ENCODE measurements around the gene PTPRG.

The PTPRG gene

GRCh38 chr3:61964566-61964965 lies 403.2 kb downstream of the PTPRG start:
- no peak overlapping the region for H3K27ac ChIP-seq
- TF ChIP-seq ZFX (IDR thresholded peaks at IDR 0.05) (no peak), CTCF (conservative IDR thresholded peaks at IDR 0.05) (no peak)

GRCh38 chr3:61965770-61966131 lies 404.4 kb downstream of the PTPRG start:
- no peak for TF ChIP-seq CTCF (conservative IDR thresholded peaks at IDR 0.05)
- TF ChIP-seq ZFX (IDR thresholded peaks at IDR 0.05), result no peak
- no peak overlapping the region for H3K27ac ChIP-seq

GRCh38 chr3:61966200-61966599 lies 404.8 kb downstream of the PTPRG start:
- no peak for TF ChIP-seq CTCF (conservative IDR thresholded peaks at IDR 0.05)
- no peak for TF ChIP-seq ZFX (IDR thresholded peaks at IDR 0.05)
- no peak overlapping the region for H3K27ac ChIP-seq

GRCh38 chr3:61967019-61967418 lies 405.6 kb downstream of the PTPRG start:
- no peak for TF ChIP-seq ZFX (IDR thresholded peaks at IDR 0.05)
- no peak for TF ChIP-seq CTCF (conservative IDR thresholded peaks at IDR 0.05)

GRCh38 chr3:61967937-61968336 lies 406.6 kb downstream of the PTPRG start:
- H3K27ac ChIP-seq, result no peak overlapping the region
- TF ChIP-seq CTCF (conservative IDR thresholded peaks at IDR 0.05) (no peak), ZFX (IDR thresholded peaks at IDR 0.05) (no peak)

More at GRCh38 chr3:61967019-61967418, 405.6 kb downstream of the PTPRG start:
- no peak overlapping the region for H3K27ac ChIP-seq

- no peak overlapping the region for H3K27ac ChIP-seq
- no peak for TF ChIP-seq CTCF (conservative IDR thresholded peaks at IDR 0.05)
- TF ChIP-seq ZFX (IDR thresholded peaks at IDR 0.05), result no peak
Observed at GRCh38 chr3:61974662-61975061, 413.3 kb downstream of the PTPRG start.

GRCh38 chr3:61975199-61975598 lies 413.8 kb downstream of the PTPRG start:
- no peak overlapping the region for H3K27ac ChIP-seq
- no peak for TF ChIP-seq ZFX (IDR thresholded peaks at IDR 0.05)
- no peak for TF ChIP-seq CTCF (conservative IDR thresholded peaks at IDR 0.05)
